ENCODE measurements around the gene PFN1. TPM values are rescaled to one million over a fixed set of nuclear protein-coding genes. Genes with fewer than 3 reads are reported as not detected.

PFN1 gene
- total RNA-seq (ENCODE audit: unreplicated experiment), result 874 TPM
- long read RNA-seq, transcript PFN1-201 (3 exons, 1,291 nt), result major isoform, 862 of 880 reads
- long read RNA-seq, partial matches to known transcripts, result 1 of 880 reads
- long read RNA-seq, other reads (novel, unspliced or antisense), result 13 of 880 reads

DNA sequence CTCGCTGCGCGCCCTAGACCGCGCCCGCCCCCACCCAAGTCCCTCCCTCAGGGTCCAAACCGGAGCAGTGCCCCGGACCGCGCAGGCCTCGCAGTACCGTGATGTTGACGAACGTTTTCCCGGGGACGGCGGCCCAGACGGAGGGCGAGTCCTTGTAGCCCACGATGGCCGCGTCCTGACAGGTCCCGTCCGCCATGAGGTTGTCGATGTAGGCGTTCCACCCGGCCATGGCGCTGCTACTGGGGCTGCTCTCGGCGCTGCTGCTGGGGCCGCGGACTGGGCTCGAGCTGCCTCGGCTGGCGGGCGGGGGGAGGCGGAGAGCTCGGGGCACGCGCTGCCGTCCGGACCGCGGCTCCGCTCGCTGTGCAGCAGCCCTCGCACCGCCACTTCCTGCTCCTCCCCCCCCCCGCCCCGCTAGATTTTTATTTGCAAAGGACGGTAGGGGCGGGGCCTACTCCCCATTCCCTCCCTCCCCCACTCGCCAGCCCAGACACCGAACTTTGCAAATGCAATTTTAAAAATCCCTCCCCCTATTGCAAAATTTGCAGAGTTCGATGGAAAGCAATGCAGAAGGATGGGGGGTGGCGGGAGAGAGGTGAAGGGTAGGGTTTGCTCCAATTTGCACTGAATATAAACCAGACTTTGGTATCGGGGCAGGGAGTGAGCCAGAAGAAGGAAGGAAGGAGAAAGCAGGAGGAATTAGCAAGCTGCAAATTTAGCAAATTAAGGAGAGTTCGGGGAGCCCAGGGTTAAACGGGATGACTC is at the start of gene PFN1:
TSS of gene PFN1 (minus strand) at position 365 of the 765 bp plus-strand sequence. CDS start at position 229, 136 bp downstream.
- peak; percentile 78 for DNase-seq (ENCODE audit: low spot score)
- Mint-ChIP-seq H3K9me3 (ENCODE audit: unreplicated experiment) (no peaks in the 10 kb centered on the region), H3K4me1 (ENCODE audit: unreplicated experiment) (peaks cover 40% of the 10 kb centered on the region), H3K36me3 (ENCODE audit: low read depth, unreplicated experiment) (peaks cover 20% of the 10 kb centered on the region), H3K27ac (ENCODE audit: unreplicated experiment) (peak within 1 kb of the TSS; percentile 94), H3K4me3 (ENCODE audit: unreplicated experiment) (peak within 1 kb of the TSS; percentile 96), H3K27me3 (ENCODE audit: unreplicated experiment) (peaks cover 26% of the 10 kb centered on the region)
- TF ChIP-seq, protein P1, sequence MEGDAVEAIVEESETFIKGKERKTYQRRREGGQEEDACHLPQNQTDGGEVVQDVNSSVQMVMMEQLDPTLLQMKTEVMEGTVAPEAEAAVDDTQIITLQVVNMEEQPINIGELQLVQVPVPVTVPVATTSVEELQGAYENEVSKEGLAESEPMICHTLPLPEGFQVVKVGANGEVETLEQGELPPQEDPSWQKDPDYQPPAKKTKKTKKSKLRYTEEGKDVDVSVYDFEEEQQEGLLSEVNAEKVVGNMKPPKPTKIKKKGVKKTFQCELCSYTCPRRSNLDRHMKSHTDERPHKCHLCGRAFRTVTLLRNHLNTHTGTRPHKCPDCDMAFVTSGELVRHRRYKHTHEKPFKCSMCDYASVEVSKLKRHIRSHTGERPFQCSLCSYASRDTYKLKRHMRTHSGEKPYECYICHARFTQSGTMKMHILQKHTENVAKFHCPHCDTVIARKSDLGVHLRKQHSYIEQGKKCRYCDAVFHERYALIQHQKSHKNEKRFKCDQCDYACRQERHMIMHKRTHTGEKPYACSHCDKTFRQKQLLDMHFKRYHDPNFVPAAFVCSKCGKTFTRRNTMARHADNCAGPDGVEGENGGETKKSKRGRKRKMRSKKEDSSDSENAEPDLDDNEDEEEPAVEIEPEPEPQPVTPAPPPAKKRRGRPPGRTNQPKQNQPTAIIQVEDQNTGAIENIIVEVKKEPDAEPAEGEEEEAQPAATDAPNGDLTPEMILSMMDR (IDR thresholded peaks at IDR 0.05; ENCODE audit: unreplicated experiment), result no peak

DNA sequence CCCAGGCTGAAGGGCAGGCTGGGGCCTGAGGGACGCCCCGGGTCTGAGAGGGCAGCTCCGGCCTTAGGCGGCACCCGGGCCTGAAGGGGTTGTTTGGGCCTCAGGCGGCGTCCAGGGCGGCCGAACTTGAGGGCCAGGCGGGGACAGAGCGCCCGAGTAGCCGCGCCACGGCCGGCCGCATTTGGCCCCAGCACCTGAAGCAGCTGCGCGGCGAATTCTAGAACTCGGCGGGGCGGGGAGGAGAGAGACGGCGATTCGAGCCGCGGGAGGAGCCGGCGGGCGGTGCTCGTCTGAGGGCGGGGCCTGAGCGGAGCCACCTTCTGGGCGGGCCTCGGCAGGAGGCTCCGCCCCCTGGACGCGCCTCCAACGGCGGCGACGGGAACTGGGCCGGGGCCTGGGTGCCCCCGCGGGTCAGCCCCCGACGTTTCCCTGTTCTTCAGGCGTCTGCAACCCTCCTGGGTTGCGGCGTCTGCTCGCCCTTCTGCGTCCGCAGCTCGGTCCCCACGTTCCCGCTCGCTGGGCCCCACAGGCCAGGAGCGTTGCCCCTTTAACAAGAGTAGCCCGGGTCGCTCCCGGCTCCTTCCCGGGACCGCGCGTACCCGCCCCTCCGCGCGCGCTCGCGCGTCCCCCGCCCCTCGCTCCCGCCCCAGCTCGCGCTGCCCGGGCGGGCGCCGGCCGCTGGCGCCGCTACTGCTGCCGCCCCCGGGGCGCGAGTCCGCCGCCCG is 49.1 kb upstream of the PFN1 start, which contains the start of the genes INCA1 and KIF1C:
TSS of gene INCA1 (minus strand) at position 221 of the 725 bp plus-strand sequence. CDS start 3,085 bp downstream, outside the sequence.
TSS of gene KIF1C (plus strand) at position 649 of the 725 bp plus-strand sequence. CDS start 2,297 bp downstream, outside the sequence.
- peak within 1 kb of the TSS; percentile 77 for H3K27ac Mint-ChIP-seq (ENCODE audit: unreplicated experiment)
- H3K4me3 Mint-ChIP-seq (ENCODE audit: unreplicated experiment), result peak within 1 kb of the TSS; percentile 93
- H3K36me3 Mint-ChIP-seq (ENCODE audit: low read depth, unreplicated experiment), result peaks cover 20% of the 10 kb centered on the region
- TF ChIP-seq, protein P1 (IDR thresholded peaks at IDR 0.05; ENCODE audit: unreplicated experiment), result no peak
- H3K9me3 Mint-ChIP-seq (ENCODE audit: unreplicated experiment), result no peaks in the 10 kb centered on the region
- H3K27me3 Mint-ChIP-seq (ENCODE audit: unreplicated experiment), result peaks cover 6% of the 10 kb centered on the region
- peak; percentile 88 for DNase-seq (ENCODE audit: low spot score)
- peaks cover 15% of the 10 kb centered on the region for H3K4me1 Mint-ChIP-seq (ENCODE audit: unreplicated experiment)

DNA sequence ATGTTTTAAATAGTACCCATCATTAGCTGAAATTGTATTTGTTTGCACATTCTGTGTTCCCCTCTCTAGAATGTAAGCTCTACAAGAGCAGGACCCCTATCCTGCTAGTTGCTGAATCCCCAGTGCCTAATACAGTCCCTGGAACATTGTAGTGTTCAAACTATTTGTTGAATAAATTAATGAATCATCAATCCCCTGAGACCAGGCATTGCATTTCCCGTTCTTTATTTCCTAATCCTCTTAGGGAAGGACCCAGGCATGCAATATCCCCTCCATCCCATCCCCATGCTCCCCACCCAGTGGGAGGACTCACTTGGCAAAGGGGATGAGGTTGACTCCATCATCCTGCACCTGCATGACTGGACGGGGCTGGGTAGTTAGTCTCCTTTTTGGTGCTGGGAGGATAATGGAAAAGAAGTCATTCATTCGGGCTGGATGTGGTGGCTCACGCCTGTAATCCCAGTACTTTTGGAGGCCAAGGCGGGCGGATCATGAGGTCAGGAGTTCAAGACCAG is 45.8 kb upstream of the PFN1 start:
- TF ChIP-seq, protein P1 (IDR thresholded peaks at IDR 0.05; ENCODE audit: unreplicated experiment), result no peak
- DNase-seq (ENCODE audit: low spot score), result no peak
- peaks cover 9% of the 10 kb centered on the region for H3K4me1 Mint-ChIP-seq (ENCODE audit: unreplicated experiment)
- H3K9me3 Mint-ChIP-seq (ENCODE audit: unreplicated experiment), result no peaks in the 10 kb centered on the region
- no peak overlapping the region for H3K4me3 Mint-ChIP-seq (ENCODE audit: unreplicated experiment)
- no peak overlapping the region for H3K27ac Mint-ChIP-seq (ENCODE audit: unreplicated experiment)
- peaks cover 15% of the 10 kb centered on the region for H3K36me3 Mint-ChIP-seq (ENCODE audit: low read depth, unreplicated experiment)
- peaks cover 14% of the 10 kb centered on the region for H3K27me3 Mint-ChIP-seq (ENCODE audit: unreplicated experiment)

DNA sequence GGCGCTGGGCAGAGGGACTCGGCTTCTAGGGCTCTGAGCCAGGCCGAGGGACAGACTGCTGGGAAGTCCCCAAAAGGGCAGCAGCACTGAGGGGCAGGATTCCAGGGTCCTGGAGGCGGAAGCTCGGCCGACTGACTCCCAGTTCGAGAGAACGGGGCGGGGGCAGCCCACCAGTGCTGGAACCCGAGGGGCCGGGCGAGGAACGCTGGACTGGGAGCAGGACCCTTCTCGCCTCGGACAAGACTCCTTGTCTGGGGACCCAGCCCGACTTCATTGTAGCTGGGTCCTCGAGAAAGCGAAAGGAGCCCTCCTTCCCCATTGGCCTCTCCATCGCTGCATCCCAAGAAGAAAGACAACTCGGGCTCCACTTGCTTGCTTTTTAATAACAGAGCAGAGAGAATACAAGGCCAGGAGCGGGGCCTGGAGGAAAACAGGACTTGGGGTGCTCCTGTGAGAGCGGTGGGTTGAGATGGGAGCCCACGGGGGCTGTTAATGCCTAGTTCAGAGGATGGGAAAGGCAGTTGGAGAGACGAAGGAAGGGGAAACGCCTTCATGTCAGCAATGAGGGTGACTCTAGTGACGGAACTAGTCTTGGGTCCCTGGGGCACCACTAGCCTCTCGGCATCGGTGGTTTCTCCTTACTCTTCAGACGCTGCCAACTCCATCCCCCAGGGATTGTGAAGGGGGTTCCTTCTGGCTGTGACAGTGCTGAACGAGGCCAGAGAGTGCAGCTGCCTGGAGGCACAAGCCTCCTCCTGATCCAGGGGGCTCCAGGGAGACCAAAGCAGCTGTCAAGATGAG is 39.6 kb upstream of the PFN1 start:
- H3K4me1 Mint-ChIP-seq (ENCODE audit: unreplicated experiment), result peaks cover 27% of the 10 kb centered on the region
- H3K27ac Mint-ChIP-seq (ENCODE audit: unreplicated experiment), result no peak overlapping the region
- peak overlapping the region; percentile 85 for H3K4me3 Mint-ChIP-seq (ENCODE audit: unreplicated experiment)
- no peaks in the 10 kb centered on the region for H3K9me3 Mint-ChIP-seq (ENCODE audit: unreplicated experiment)
- no peak for DNase-seq (ENCODE audit: low spot score)
- peaks cover 18% of the 10 kb centered on the region for H3K36me3 Mint-ChIP-seq (ENCODE audit: low read depth, unreplicated experiment)
- TF ChIP-seq, protein P1 (IDR thresholded peaks at IDR 0.05; ENCODE audit: unreplicated experiment), result no peak
- H3K27me3 Mint-ChIP-seq (ENCODE audit: unreplicated experiment), result peaks cover 18% of the 10 kb centered on the region

Measured in endothelial cell (in vitro differentiated cells).